ENCODE results near the gene SCN2A. TPM values are rescaled to one million over a fixed set of nuclear protein-coding genes. Genes with fewer than 3 reads are reported as not detected.
"Not testable (repeated sequence)": the region's sequence is repeated elsewhere in the genome, so short reads cannot be mapped to it uniquely, and the experiment has no call there.

Gene SCN2A
- total RNA-seq, 1 experiment from 2014 or later = 0.15 TPM

GRCh38 chr2:165251366-165251765 is 12.2 kb downstream of the SCN2A start:
- Histone ChIP-seq H3F3A (ENCODE audit: insufficient read depth, low read depth) (no peaks in the 10 kb centered on the region), H3K4me1 (replicated peaks; ENCODE audit: insufficient read depth) (no peaks in the 10 kb centered on the region), H3K4me2 (no peak overlapping the region), H3K4me3 (no peak overlapping the region), H3K27me3 (ENCODE audit: insufficient read depth, low read depth) (no peaks in the 10 kb centered on the region), H3K9me2 (ENCODE audit: insufficient read depth) (no peaks in the 10 kb centered on the region), H2AFZ (no peak overlapping the region), H3K79me2 (ENCODE audit: low read depth) (no peaks in the 10 kb centered on the region), H3K27ac (no peak overlapping the region), H3K36me3 (ENCODE audit: low read depth) (no peaks in the 10 kb centered on the region), H4K20me1 (ENCODE audit: insufficient read depth) (no peaks in the 10 kb centered on the region), H3K9me3 (ENCODE audit: insufficient read depth, low read depth) (no peaks in the 10 kb centered on the region)
- DNase-seq = no peak
- ChIA-PET CTCF (no interaction called here), POLR2A (ENCODE audit: unreplicated experiment) (no interaction called here)
- intact Hi-C loops (cut with micrococcal nuclease; ENCODE audit: unreplicated experiment) = no loop called here
- BruUV-seq (replicated peaks) = no TSS peak
- TF ChIP-seq EZH2 (IDR thresholded peaks at IDR 0.05; ENCODE audit: low read depth) (no peak), CTCF (conservative IDR thresholded peaks at IDR 0.05) (no peak)

- Histone ChIP-seq H3K36me3 (ENCODE audit: low read depth) (no peaks in the 10 kb centered on the region), H3K9me2 (ENCODE audit: insufficient read depth) (no peaks in the 10 kb centered on the region), H3K4me2 (no peak overlapping the region), H2AFZ (no peak overlapping the region), H3K79me2 (ENCODE audit: low read depth) (no peaks in the 10 kb centered on the region), H3K27me3 (ENCODE audit: insufficient read depth, low read depth) (no peaks in the 10 kb centered on the region), H4K20me1 (ENCODE audit: insufficient read depth) (no peaks in the 10 kb centered on the region), H3K27ac (no peak overlapping the region), H3K4me1 (replicated peaks; ENCODE audit: insufficient read depth) (no peaks in the 10 kb centered on the region), H3F3A (ENCODE audit: insufficient read depth, low read depth) (no peaks in the 10 kb centered on the region), H3K4me3 (no peak overlapping the region), H3K9me3 (ENCODE audit: insufficient read depth, low read depth) (no peaks in the 10 kb centered on the region)
- TF ChIP-seq CTCF (conservative IDR thresholded peaks at IDR 0.05) (no peak), EZH2 (IDR thresholded peaks at IDR 0.05; ENCODE audit: low read depth) (no peak)
- ChIA-PET CTCF (no interaction called here), POLR2A (ENCODE audit: unreplicated experiment) (no interaction called here)
- BruUV-seq (replicated peaks) = no TSS peak
- no peak for DNase-seq
- intact Hi-C loops (cut with micrococcal nuclease; ENCODE audit: unreplicated experiment) = no loop called here
Measured at GRCh38 chr2:165253178-165253577, 14.0 kb downstream of the SCN2A start.

- TF ChIP-seq CTCF (conservative IDR thresholded peaks at IDR 0.05) (no peak), EZH2 (IDR thresholded peaks at IDR 0.05; ENCODE audit: low read depth) (no peak)
- no peaks in the 10 kb centered on the region for H3F3A ChIP-seq (ENCODE audit: insufficient read depth, low read depth)
- ChIA-PET CTCF (no interaction called here), POLR2A (ENCODE audit: unreplicated experiment) (no interaction called here)
- intact Hi-C loops (cut with micrococcal nuclease; ENCODE audit: unreplicated experiment) = no loop called here
- no TSS peak for BruUV-seq (replicated peaks)
- no peaks in the 10 kb centered on the region for H3K4me1 ChIP-seq (replicated peaks; ENCODE audit: insufficient read depth)
- H3K36me3 ChIP-seq (ENCODE audit: low read depth) = no peaks in the 10 kb centered on the region
- H3K79me2 ChIP-seq (ENCODE audit: low read depth) = no peaks in the 10 kb centered on the region
- no peaks in the 10 kb centered on the region for H3K9me3 ChIP-seq (ENCODE audit: insufficient read depth, low read depth)
- H3K4me2 ChIP-seq = no peak overlapping the region
- H3K27me3 ChIP-seq (ENCODE audit: insufficient read depth, low read depth) = no peaks in the 10 kb centered on the region
- DNase-seq = no peak
- no peak overlapping the region for H3K27ac ChIP-seq
- no peak overlapping the region for H2AFZ ChIP-seq
- no peaks in the 10 kb centered on the region for H3K9me2 ChIP-seq (ENCODE audit: insufficient read depth)
- H4K20me1 ChIP-seq (ENCODE audit: insufficient read depth) = no peaks in the 10 kb centered on the region
- H3K4me3 ChIP-seq = no peak overlapping the region
Measured at GRCh38 chr2:165256618-165257017, 17.4 kb downstream of the SCN2A start.

- H3K4me2 ChIP-seq; H3K27me3 ChIP-seq (ENCODE audit: insufficient read depth, low read depth); BruUV-seq (replicated peaks); H4K20me1 ChIP-seq (ENCODE audit: insufficient read depth); H3K9me2 ChIP-seq (ENCODE audit: insufficient read depth); H3K4me1 ChIP-seq (replicated peaks; ENCODE audit: insufficient read depth); POLR2A ChIA-PET (ENCODE audit: unreplicated experiment); H3K36me3 ChIP-seq (ENCODE audit: low read depth); H3K27ac ChIP-seq; H3K9me3 ChIP-seq (ENCODE audit: insufficient read depth, low read depth); H3K79me2 ChIP-seq (ENCODE audit: low read depth); intact Hi-C loops (cut with micrococcal nuclease; ENCODE audit: unreplicated experiment); H3K4me3 ChIP-seq; H3F3A ChIP-seq (ENCODE audit: insufficient read depth, low read depth); DNase-seq; H2AFZ ChIP-seq; CTCF ChIA-PET: not testable (repeated sequence)
Measured at GRCh38 chr2:165260347-165260746, 21.1 kb downstream of the SCN2A start.
